GM20000 (cell line): ENCODE data around the gene SLC41A3.

Source experiments
- DNase-seq: peaks from one replicate; pipeline ENCODE4 v3.0.0; 2012; ENCODE audit warnings: low spot score
- CTCF ChIP-seq: IDR thresholded peaks from 2 replicates; pipeline ENCODE4 v1.5.1; 2012; ENCODE audit warnings: mild to moderate bottlenecking, control low read depth; ENCODE audit errors: extremely low read depth, missing control alignments

The SLC41A3 gene

GRCh38 chr3:126107957-126108675 lies 24.2 kb upstream of the SLC41A3 start:
- no peak for TF ChIP-seq CTCF

GRCh38 chr3:126107203-126107939 lies 23.4 kb upstream of the SLC41A3 start:
- TF ChIP-seq CTCF, result no peak
- DNase-seq, result no peak

More at GRCh38 chr3:126107957-126108675, 24.2 kb upstream of the SLC41A3 start:
- DNase-seq, result no peak

GRCh38 chr3:126106336-126107202 lies 22.6 kb upstream of the SLC41A3 start:
- TF ChIP-seq CTCF, result no peak
- no peak for DNase-seq

- no peak for TF ChIP-seq CTCF
- DNase-seq, result no peak
Measured at GRCh38 chr3:126105691-126106187, 21.8 kb upstream of the SLC41A3 start.

- no peak for TF ChIP-seq CTCF
- no peak for DNase-seq
Measured at GRCh38 chr3:126104742-126105605, 21.1 kb upstream of the SLC41A3 start.

GRCh38 chr3:126104028-126104635 lies 20.2 kb upstream of the SLC41A3 start:
- TF ChIP-seq CTCF, result no peak
- DNase-seq, result no peak
